H1 (cell line): Measurements from ENCODE around the gene NPIPA1.
"Not testable (repeated sequence)": the region's sequence is repeated elsewhere in the genome, so short reads cannot be mapped to it uniquely, and the experiment has no call there.

ENCODE experiments used
- CTCF ChIP-seq, 3 experiments: IDR thresholded peaks; 1 replicate in 2 of 3; 2 replicates in 1 of 3; pipeline versions ENCODE4 v1.5.1 to v1.6.1; 2011; ENCODE audit warnings: low read length in 3 of 3, mild to moderate bottlenecking in 3 of 3, inconsistent platforms in 2 of 3, low read depth in 1 of 3, moderate library complexity in 1 of 3; ENCODE audit not compliant: insufficient read depth in 1 of 3; ENCODE audit errors: control extremely low read depth in 1 of 3
- EZH2 ChIP-seq: fragments of 200-600 bp; sonication (generic); IDR thresholded peaks from 2 replicates; pipeline ENCODE4 v1.7.1; 2012; ENCODE audit warnings: low read depth, mild to moderate bottlenecking, moderate library complexity, low read length, inconsistent platforms; ENCODE audit not compliant: severe bottlenecking
- MAFK ChIP-seq: IDR thresholded peaks from 2 replicates; pipeline ENCODE4 v1.6.1; 2012; ENCODE audit warnings: low read depth, mild to moderate bottlenecking, improper control_type of control experiment, low read length
- SUZ12 ChIP-seq: fragments of 200-600 bp; sonication (generic); IDR thresholded peaks from 2 replicates; pipeline ENCODE4 v1.6.1; 2012; ENCODE audit warnings: mild to moderate bottlenecking, inconsistent platforms, low read length, moderate library complexity, mixed read lengths

DNA sequence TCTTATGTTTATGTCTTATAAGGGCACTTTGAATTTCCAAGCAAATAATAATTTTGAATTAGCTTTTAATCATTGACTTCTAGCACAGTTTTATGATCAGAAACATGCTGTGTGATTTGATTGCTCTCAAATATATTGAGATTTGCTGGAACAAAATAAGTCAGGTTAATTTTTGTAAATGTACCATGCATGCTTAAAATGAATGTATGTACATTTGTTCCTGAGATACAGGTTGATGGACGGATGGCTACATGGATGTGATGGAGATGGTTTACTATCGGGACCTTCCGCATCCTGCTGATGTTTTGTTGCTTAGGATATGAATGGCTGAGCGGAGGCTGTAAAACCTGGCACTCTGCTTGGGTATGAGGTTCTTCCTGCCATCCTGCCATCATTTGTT is at the start of gene NPIPA1:
- TF ChIP-seq CTCF (IDR thresholded peaks at IDR 0.05; ENCODE audit: control extremely low read depth in 1 of 3, insufficient read depth in 1 of 3, low read depth in 1 of 3, low read length in 3 of 3); EZH2; SUZ12; MAFK: not testable (repeated sequence)
